HepG2 (cell line): Measurements from ENCODE around the gene KLHDC2. TPM values are rescaled to one million over a fixed set of nuclear protein-coding genes. Genes with fewer than 3 reads are reported as not detected.
"Not testable (repeated sequence)": the region's sequence is repeated elsewhere in the genome, so short reads cannot be mapped to it uniquely, and the experiment has no call there.

Source experiments
- CREB1 ChIP-seq, 2 experiments: fragments of 450-650 bp in 1 of 2; IDR thresholded peaks; 2 replicates each; pipeline ENCODE4 v1.6.1; 2016 to 2017; ENCODE audit warnings: control low read depth in 1 of 2, mild to moderate bottlenecking in 1 of 2, missing compliant biosample characterization in 1 of 2, missing genetic modification characterization in 1 of 2
- HMGXB4 ChIP-seq, 2 experiments: sonication (generic) in 1 of 2; formaldehyde crosslinking in 1 of 2; IDR thresholded peaks; 2 replicates each; pipeline versions ENCODE4 v1.4.0 to v1.6.1; 2018 to 2020; ENCODE audit warnings: missing genetic modification reagents in 2 of 2, borderline replicate concordance in 1 of 2, low read depth in 1 of 2, mild to moderate bottlenecking in 1 of 2, missing biosample characterization in 1 of 2
- HOXA3 ChIP-seq: sonication (generic); formaldehyde crosslinking; IDR thresholded peaks from 2 replicates; pipeline ENCODE4 v1.5.0; 2020; ENCODE audit warnings: missing genetic modification reagents
- PHF5A ChIP-seq: IDR thresholded peaks from one replicate; pipeline ENCODE4 v1.6.1; 2018; ENCODE audit warnings: low read depth, missing genetic modification reagents; ENCODE audit not compliant: unreplicated experiment
- RERE ChIP-seq: IDR thresholded peaks from 2 replicates; pipeline ENCODE4 v1.6.1; 2016; ENCODE audit warnings: low read depth, missing genetic modification reagents, missing compliant biosample characterization
- SIN3A ChIP-seq: IDR thresholded peaks from 2 replicates; pipeline ENCODE4 v1.6.1; 2011; ENCODE audit warnings: low read depth, mild to moderate bottlenecking, control low read depth, low read length, borderline replicate concordance
- SMC3 ChIP-seq: IDR thresholded peaks from 2 replicates; pipeline ENCODE4 v1.6.1; 2011; ENCODE audit warnings: low read length, improper control_type of control experiment
- YEATS2 ChIP-seq: sonication (generic); formaldehyde crosslinking; IDR thresholded peaks from 2 replicates; pipeline ENCODE4 v1.4.0; 2020; ENCODE audit warnings: missing genetic modification reagents, borderline replicate concordance
- ZBTB34 ChIP-seq: sonication (generic); formaldehyde crosslinking; IDR thresholded peaks from 2 replicates; pipeline ENCODE4 v1.8.0; 2022; ENCODE audit warnings: mild to moderate bottlenecking, missing genetic modification reagents
- ZNF331 ChIP-seq: sonication (generic); formaldehyde crosslinking; IDR thresholded peaks from 2 replicates; pipeline ENCODE4 v1.4.0; 2020; ENCODE audit warnings: missing genetic modification reagents
- ZNF362 ChIP-seq: sonication (generic); formaldehyde crosslinking; IDR thresholded peaks from 2 replicates; pipeline ENCODE4 v1.4.0; 2020; ENCODE audit warnings: missing genetic modification reagents, mild to moderate bottlenecking, borderline replicate concordance
- ZNF770 ChIP-seq: sonication (generic); formaldehyde crosslinking; IDR thresholded peaks from 2 replicates; pipeline ENCODE4 v1.5.0; 2020; ENCODE audit warnings: mild to moderate bottlenecking, missing genetic modification reagents
- ZNF816 ChIP-seq: sonication (generic); formaldehyde crosslinking; IDR thresholded peaks from 2 replicates; pipeline ENCODE4 v1.8.0; 2022; ENCODE audit warnings: missing genetic modification reagents, mild to moderate bottlenecking, borderline replicate concordance
- polyA plus RNA-seq, 8 experiments: library from polyadenylated mRNA; depleted of rRNA in 3 of 8; stranded (reverse) in 7 of 8; unstranded in 1 of 8; fragments of >200 nt; fragmentation: Illumina TruSeq in 4 of 8; extraction: Trizol in 4 of 8; gene quantifications; 2 replicates each; pipeline versions ENCODE4 v1.2.1 to v1.2.3, GENCODE V29; 2011 to 2016; ENCODE audit warnings: low read depth in 4 of 8, missing spikeins in 1 of 8, mixed read lengths in 1 of 8; ENCODE audit not compliant: insufficient read depth in 1 of 8
- total RNA-seq, 5 experiments: library from RNA; depleted of rRNA; stranded (reverse); fragments of >200 nt; fragmentation: Illumina TruSeq; extraction: Trizol; gene quantifications; 2 replicates each; pipeline ENCODE4 v1.2.3, GENCODE V29; 2016; ENCODE audit warnings: low read depth in 1 of 5

The KLHDC2 gene
- total and polyA plus RNA-seq, 2 of the 13 experiments (the other 11 are each of a cell fraction or from before 2014, with no cell fraction given), result 95.5 to 170 TPM

- TF ChIP-seq HMGXB4 (CRISPR knock-in tag; IDR thresholded peaks at IDR 0.05; ENCODE audit: borderline replicate concordance in 1 of 2, low read depth in 1 of 2) (peak in 1 of 2 experiments; percentile 54; a peak in 1 of 4 replicates), ZNF816 (0 out of 2 replicates have a peak, but pooled peaks have one; percentile 69), ZBTB34 (peak; percentile 62; the same call in 1 of the 2 replicates), PHF5A (CRISPR knock-in tag) (peak; percentile 69), ZNF770 (CRISPR knock-in tag) (0 out of 2 replicates have a peak, but pooled peaks have one; percentile 37), HOXA3 (CRISPR knock-in tag) (peak; percentile 77), SMC3 (peak; percentile 42; the same call in 1 of the 2 replicates), ZNF331 (peak; percentile 64; the same call in 1 of the 2 replicates), CREB1 (CRISPR knock-in tag; IDR thresholded peaks at IDR 0.05) (peak; percentile 59; the same call in 1 of the 2 replicates), YEATS2 (peak; percentile 36; the same call in 1 of the 2 replicates), RERE (CRISPR knock-in tag) (peak; percentile 87), SIN3A (peak; percentile 48; the same call in 1 of the 2 replicates), ZNF362 (CRISPR knock-in tag) (peak; percentile 58; the same call in 1 of the 2 replicates)
- not testable (repeated sequence) for TF ChIP-seq CREB1 (IDR thresholded peaks at IDR 0.05)
Measured at GRCh38 chr14:49721733-49722435, 46.1 kb upstream of the KLHDC2 start (continued).
